Subcutaneous adipose tissue (tissue), 4 donors: ENCODE results near the gene SGTA. TPM values are rescaled to one million over a fixed set of nuclear protein-coding genes. Genes with fewer than 3 reads are reported as not detected.

Experiments used
- CTCF ChIP-seq: fragments of 450-650 bp; IDR thresholded peaks from one replicate; pipeline ENCODE4 v1.5.1; 2016; ENCODE audit warnings: low read depth, mild to moderate bottlenecking, control low read depth, antibody characterized with exemption, moderate library complexity
- total RNA-seq, 4 donors: library from RNA; depleted of rRNA; stranded (reverse); fragments of >200 nt; gene quantifications; one replicate each; pipeline ENCODE4 v1.1.0, GENCODE V29; 2016

Gene SGTA
- total RNA-seq, 4 donors from 2014 or later, result 14.8 to 43.1 (median 24.2) TPM

GRCh38 chr19:2802826-2803225 is 19.8 kb upstream of the SGTA start:
- TF ChIP-seq CTCF, result no peak

GRCh38 chr19:2800506-2800905 is 17.4 kb upstream of the SGTA start:
- no peak for TF ChIP-seq CTCF

- TF ChIP-seq CTCF, result no peak
Observed at GRCh38 chr19:2799273-2800020, 16.4 kb upstream of the SGTA start.

GRCh38 chr19:2798733-2799132 is 15.7 kb upstream of the SGTA start:
- TF ChIP-seq CTCF, result no peak

GRCh38 chr19:2798158-2798685 is 15.1 kb upstream of the SGTA start:
- TF ChIP-seq CTCF, result no peak

GRCh38 chr19:2797280-2797679 is 14.2 kb upstream of the SGTA start:
- TF ChIP-seq CTCF, result no peak

GRCh38 chr19:2796659-2797266 is 13.7 kb upstream of the SGTA start:
- TF ChIP-seq CTCF, result no peak
